Neural progenitor cell (in vitro differentiated cells): ENCODE measurements around the gene AFF3. TPM values are rescaled to one million over a fixed set of nuclear protein-coding genes. Genes with fewer than 3 reads are reported as not detected.

Experiments used
- DNase-seq: peaks from one replicate; pipeline ENCODE4 v3.0.0-alpha.2; 2016; ENCODE audit warnings: low spot score
- H2AFZ ChIP-seq: fragments of 200-600 bp; sonication (generic); replicated peaks from 2 replicates; pipeline ENCODE4 v1.6.1; 2016; ENCODE audit warnings: antibody characterized with exemption
- H3F3A ChIP-seq: fragments of 200-600 bp; sonication (generic); 2 replicates; pipeline ENCODE4 v1.6.1; 2016; ENCODE audit warnings: antibody characterized with exemption, low read depth
- H3K27ac ChIP-seq: fragments of 200-600 bp; sonication (generic); 2 replicates; pipeline ENCODE4 v1.5.1; 2016; ENCODE audit warnings: mild to moderate bottlenecking
- H3K27me3 ChIP-seq: fragments of 200-600 bp; sonication (generic); 2 replicates; pipeline ENCODE4 v1.6.1; 2016; ENCODE audit warnings: mild to moderate bottlenecking, moderate library complexity
- H3K36me3 ChIP-seq: fragments of 200-600 bp; sonication (generic); 2 replicates; pipeline ENCODE4 v1.5.1; 2016
- H3K4me1 ChIP-seq: fragments of 200-600 bp; sonication (generic); 2 replicates; pipeline ENCODE4 v1.6.1; 2016; ENCODE audit warnings: mixed run types
- H3K4me2 ChIP-seq: fragments of 200-600 bp; sonication (generic); 2 replicates; pipeline ENCODE4 v1.6.1; 2016
- H3K4me3 ChIP-seq: fragments of 200-600 bp; sonication (generic); 2 replicates; pipeline ENCODE4 v1.5.1; 2016
- H3K79me2 ChIP-seq: fragments of 200-600 bp; sonication (generic); 2 replicates; pipeline ENCODE4 v1.6.1; 2016; ENCODE audit warnings: low read depth
- H3K9ac ChIP-seq: fragments of 200-600 bp; sonication (generic); 2 replicates; pipeline ENCODE4 v1.6.1; 2016
- H3K9me3 ChIP-seq: fragments of 200-600 bp; sonication (generic); 2 replicates; pipeline ENCODE4 v1.5.1; 2016; ENCODE audit warnings: low read depth
- H4K20me1 ChIP-seq: fragments of 200-600 bp; sonication (generic); 2 replicates; pipeline ENCODE4 v1.6.1; 2016; ENCODE audit warnings: low read depth
- H3K27ac Mint-ChIP-seq: 3 replicates; pipeline ENCODE4 v1.8.0; 2021; ENCODE audit warnings: mixed read lengths
- H3K27me3 Mint-ChIP-seq: 2 replicates; pipeline ENCODE4 v1.8.0; 2022; ENCODE audit warnings: low read depth, mild to moderate bottlenecking, inconsistent platforms, moderate library complexity, mixed read lengths; ENCODE audit not compliant: insufficient read depth
- H3K36me3 Mint-ChIP-seq: 3 replicates; pipeline ENCODE4 v1.8.0; 2021; ENCODE audit warnings: mixed read lengths
- H3K4me1 Mint-ChIP-seq: 3 replicates; pipeline ENCODE4 v1.8.0; 2021; ENCODE audit warnings: mixed read lengths
- H3K4me3 Mint-ChIP-seq: 3 replicates; pipeline ENCODE4 v1.8.0; 2021; ENCODE audit warnings: mild to moderate bottlenecking, moderate library complexity, mixed read lengths
- H3K9me3 Mint-ChIP-seq: 3 replicates; pipeline ENCODE4 v1.8.0; 2020; ENCODE audit warnings: mixed read lengths
- EZH2 ChIP-seq: fragments of 200-600 bp; sonication (generic); IDR thresholded peaks from 2 replicates; pipeline ENCODE4 v1.6.1; 2017; ENCODE audit warnings: antibody characterized with exemption, mild to moderate bottlenecking, moderate library complexity
- EZH2phosphoT487 ChIP-seq: fragments of 200-600 bp; sonication (generic); IDR thresholded peaks from 2 replicates; pipeline ENCODE4 v1.6.1; 2017; ENCODE audit warnings: antibody characterized with exemption
- total RNA-seq: library from RNA; depleted of rRNA; stranded (reverse); fragments of >200 nt; gene quantifications from 2 replicates; pipeline ENCODE4 v1.2.3, GENCODE V29; 2015; ENCODE audit warnings: low replicate concordance
- TF ChIP-seq, protein P1 (sequence below): fragments of 200-600 bp; sonication (generic); IDR thresholded peaks from 2 replicates; pipeline ENCODE4 v1.5.1; 2017; ENCODE audit warnings: antibody characterized with exemption, mild to moderate bottlenecking

The AFF3 gene
- 0.26 and 0.56 TPM in 2 replicates for total RNA-seq

DNA sequence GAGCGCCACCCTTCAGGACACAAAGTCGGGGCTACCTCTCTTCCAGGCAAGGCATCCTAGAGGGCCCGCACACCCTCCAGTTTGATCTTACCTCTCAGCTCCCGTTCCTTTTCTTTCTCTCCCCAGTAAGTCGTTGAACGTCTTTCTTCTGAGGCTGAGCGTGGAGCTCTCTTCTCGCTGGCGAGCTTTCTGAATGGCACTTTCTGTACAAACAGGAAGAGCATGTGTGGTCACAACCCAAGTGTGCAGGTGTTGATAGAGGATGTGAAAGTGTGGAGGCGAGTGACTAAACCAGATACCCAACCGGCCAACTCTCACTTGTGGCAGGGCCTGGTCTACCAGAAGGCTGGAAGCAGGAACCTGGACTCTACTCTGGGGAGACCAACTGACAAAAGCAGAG is at the start of gene AFF3:
TSS of gene AFF3 (minus strand) at position 198 of the 400 bp plus-strand sequence. CDS start 38,136 bp downstream, outside the sequence.
- Histone ChIP-seq H3K9ac (no peak within 1 kb of the TSS), H4K20me1 (no peaks in the 10 kb centered on the region), H3K36me3 (no peaks in the 10 kb centered on the region), H3K27me3 (peaks cover 46% of the 10 kb centered on the region), H3K4me1 (no peaks in the 10 kb centered on the region), H3K4me2 (no peak within 1 kb of the TSS), H2AFZ (no peak within 1 kb of the TSS), H3F3A (no peaks in the 10 kb centered on the region), H3K79me2 (no peaks in the 10 kb centered on the region), H3K9me3 (no peaks in the 10 kb centered on the region), H3K27ac (no peak within 1 kb of the TSS), H3K4me3 (no peak within 1 kb of the TSS)
- H3K36me3 Mint-ChIP-seq = no peaks in the 10 kb centered on the region
- TF ChIP-seq EZH2 = no peak
- TF ChIP-seq EZH2phosphoT487 = no peak
- TF ChIP-seq, protein P1, sequence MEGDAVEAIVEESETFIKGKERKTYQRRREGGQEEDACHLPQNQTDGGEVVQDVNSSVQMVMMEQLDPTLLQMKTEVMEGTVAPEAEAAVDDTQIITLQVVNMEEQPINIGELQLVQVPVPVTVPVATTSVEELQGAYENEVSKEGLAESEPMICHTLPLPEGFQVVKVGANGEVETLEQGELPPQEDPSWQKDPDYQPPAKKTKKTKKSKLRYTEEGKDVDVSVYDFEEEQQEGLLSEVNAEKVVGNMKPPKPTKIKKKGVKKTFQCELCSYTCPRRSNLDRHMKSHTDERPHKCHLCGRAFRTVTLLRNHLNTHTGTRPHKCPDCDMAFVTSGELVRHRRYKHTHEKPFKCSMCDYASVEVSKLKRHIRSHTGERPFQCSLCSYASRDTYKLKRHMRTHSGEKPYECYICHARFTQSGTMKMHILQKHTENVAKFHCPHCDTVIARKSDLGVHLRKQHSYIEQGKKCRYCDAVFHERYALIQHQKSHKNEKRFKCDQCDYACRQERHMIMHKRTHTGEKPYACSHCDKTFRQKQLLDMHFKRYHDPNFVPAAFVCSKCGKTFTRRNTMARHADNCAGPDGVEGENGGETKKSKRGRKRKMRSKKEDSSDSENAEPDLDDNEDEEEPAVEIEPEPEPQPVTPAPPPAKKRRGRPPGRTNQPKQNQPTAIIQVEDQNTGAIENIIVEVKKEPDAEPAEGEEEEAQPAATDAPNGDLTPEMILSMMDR = no peak
- H3K4me1 Mint-ChIP-seq = peaks cover under 1% of the 10 kb centered on the region
- no peak within 1 kb of the TSS for H3K4me3 Mint-ChIP-seq
- DNase-seq = no peak
- no peak within 1 kb of the TSS for H3K27ac Mint-ChIP-seq
- peaks cover 4% of the 10 kb centered on the region for H3K9me3 Mint-ChIP-seq
- peaks cover 20% of the 10 kb centered on the region for H3K27me3 Mint-ChIP-seq

DNA sequence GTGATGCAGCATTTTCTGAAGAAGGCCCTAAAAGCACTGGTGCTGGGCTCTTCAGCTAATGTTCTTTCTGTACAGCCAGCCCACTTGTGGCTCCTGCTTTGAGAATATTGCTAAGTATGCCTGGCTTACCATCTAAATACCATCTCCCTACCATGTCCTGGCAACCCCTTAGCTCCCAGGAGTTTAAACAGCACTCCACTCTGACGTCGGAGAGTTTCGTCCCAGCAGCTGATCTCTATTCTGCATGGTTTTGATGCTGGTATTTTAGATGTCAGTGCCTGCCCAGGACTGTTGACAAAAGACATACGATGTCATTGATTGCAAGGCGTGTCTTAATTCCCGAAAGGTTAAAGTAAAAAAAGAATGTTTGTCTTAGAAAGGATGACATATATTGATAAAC is 47.0 kb upstream of the AFF3 start:
- no peak overlapping the region for H3K27ac ChIP-seq
- Mint-ChIP-seq H3K9me3 (peaks cover 6% of the 10 kb centered on the region), H3K27ac (no peak overlapping the region), H3K4me1 (peaks cover 5% of the 10 kb centered on the region), H3K36me3 (no peaks in the 10 kb centered on the region), H3K27me3 (peaks cover 6% of the 10 kb centered on the region), H3K4me3 (no peak overlapping the region)
- no peak overlapping the region for H3K9ac ChIP-seq
- H3K9me3 ChIP-seq = no peaks in the 10 kb centered on the region
- no peak overlapping the region for H3K4me2 ChIP-seq
- H3K27me3 ChIP-seq = peaks cover 29% of the 10 kb centered on the region
- no peak for DNase-seq
- TF ChIP-seq, protein P1 = no peak
- TF ChIP-seq EZH2 (no peak), EZH2phosphoT487 (no peak)
- H3F3A ChIP-seq = no peaks in the 10 kb centered on the region
- no peak overlapping the region for H2AFZ ChIP-seq
- H3K36me3 ChIP-seq = no peaks in the 10 kb centered on the region
- H4K20me1 ChIP-seq = no peaks in the 10 kb centered on the region
- H3K4me3 ChIP-seq = no peak overlapping the region
- H3K79me2 ChIP-seq = no peaks in the 10 kb centered on the region
- no peaks in the 10 kb centered on the region for H3K4me1 ChIP-seq

GRCh38 chr2:100188326-100188725 is 45.9 kb upstream of the AFF3 start:
- Histone ChIP-seq H4K20me1 (peaks cover 3% of the 10 kb centered on the region), H3K9me3 (no peaks in the 10 kb centered on the region), H2AFZ (no peak overlapping the region), H3K9ac (no peak overlapping the region), H3K79me2 (no peaks in the 10 kb centered on the region), H3F3A (peaks cover 6% of the 10 kb centered on the region), H3K27ac (no peak overlapping the region), H3K27me3 (peaks cover 40% of the 10 kb centered on the region), H3K4me1 (peaks cover 4% of the 10 kb centered on the region), H3K4me3 (no peak overlapping the region), H3K4me2 (no peak overlapping the region), H3K36me3 (no peaks in the 10 kb centered on the region)
- Mint-ChIP-seq H3K9me3 (peaks cover 6% of the 10 kb centered on the region), H3K4me3 (no peak overlapping the region), H3K36me3 (no peaks in the 10 kb centered on the region), H3K27me3 (peaks cover 6% of the 10 kb centered on the region), H3K27ac (no peak overlapping the region), H3K4me1 (peaks cover 9% of the 10 kb centered on the region)
- DNase-seq = no peak
- TF ChIP-seq EZH2 (no peak), EZH2phosphoT487 (no peak)

DNA sequence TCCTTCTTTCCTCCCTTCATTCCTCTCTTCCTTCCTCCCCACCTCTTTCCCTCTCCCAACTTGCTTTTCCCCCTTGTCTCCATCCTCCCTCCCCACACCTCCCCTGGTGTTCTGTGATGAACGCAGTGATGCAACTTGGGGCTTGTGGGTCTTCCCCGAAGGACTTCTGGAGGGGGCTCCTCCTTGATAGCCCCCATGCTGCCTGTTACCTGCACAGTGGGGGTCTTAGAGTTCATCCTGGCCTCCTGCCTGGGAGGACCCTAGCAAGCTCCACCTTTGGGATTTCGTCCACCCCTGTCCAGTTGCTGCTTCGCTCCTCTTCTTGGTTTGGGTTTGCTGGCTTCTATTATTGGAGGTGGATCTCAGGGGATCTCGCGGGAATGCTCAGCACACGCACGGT is 43.7 kb upstream of the AFF3 start:
- no peak overlapping the region for H3K4me3 Mint-ChIP-seq
- H3K27me3 ChIP-seq = peaks cover 52% of the 10 kb centered on the region
- no peak overlapping the region for H3K4me2 ChIP-seq
- H3K27ac Mint-ChIP-seq = no peak overlapping the region
- no peak for DNase-seq
- peaks cover 23% of the 10 kb centered on the region for H3F3A ChIP-seq
- H3K9ac ChIP-seq = no peak overlapping the region
- H3K9me3 ChIP-seq = no peaks in the 10 kb centered on the region
- H3K4me3 ChIP-seq = no peak overlapping the region
- peaks cover 10% of the 10 kb centered on the region for H3K27me3 Mint-ChIP-seq
- H3K36me3 Mint-ChIP-seq = no peaks in the 10 kb centered on the region
- H3K27ac ChIP-seq = no peak overlapping the region
- TF ChIP-seq EZH2 = no peak
- TF ChIP-seq, protein P1 = no peak
- TF ChIP-seq EZH2phosphoT487 = no peak
- no peaks in the 10 kb centered on the region for H3K9me3 Mint-ChIP-seq
- no peaks in the 10 kb centered on the region for H3K79me2 ChIP-seq
- H3K36me3 ChIP-seq = no peaks in the 10 kb centered on the region
- peaks cover 16% of the 10 kb centered on the region for H4K20me1 ChIP-seq
- no peak overlapping the region for H2AFZ ChIP-seq
- peaks cover 21% of the 10 kb centered on the region for H3K4me1 ChIP-seq
- H3K4me1 Mint-ChIP-seq = peaks cover 28% of the 10 kb centered on the region
